GM19239 (cell line): ENCODE measurements around the gene BLZF1.
"Not testable (repeated sequence)": the region's sequence is repeated elsewhere in the genome, so short reads cannot be mapped to it uniquely, and the experiment has no call there.

Source experiments
- DNase-seq: peaks from one replicate; pipeline ENCODE4 v3.0.0; 2011; ENCODE audit warnings: low spot score; ENCODE audit not compliant: insufficient read length
- FAIRE-seq: peaks from 2 replicates; lab custom pipeline; 2011; peaks lifted over from hg19 to GRCh38; lab: Jason Lieb, UNC

Gene BLZF1, protein sequence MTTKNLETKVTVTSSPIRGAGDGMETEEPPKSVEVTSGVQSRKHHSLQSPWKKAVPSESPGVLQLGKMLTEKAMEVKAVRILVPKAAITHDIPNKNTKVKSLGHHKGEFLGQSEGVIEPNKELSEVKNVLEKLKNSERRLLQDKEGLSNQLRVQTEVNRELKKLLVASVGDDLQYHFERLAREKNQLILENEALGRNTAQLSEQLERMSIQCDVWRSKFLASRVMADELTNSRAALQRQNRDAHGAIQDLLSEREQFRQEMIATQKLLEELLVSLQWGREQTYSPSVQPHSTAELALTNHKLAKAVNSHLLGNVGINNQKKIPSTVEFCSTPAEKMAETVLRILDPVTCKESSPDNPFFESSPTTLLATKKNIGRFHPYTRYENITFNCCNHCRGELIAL

DNA sequence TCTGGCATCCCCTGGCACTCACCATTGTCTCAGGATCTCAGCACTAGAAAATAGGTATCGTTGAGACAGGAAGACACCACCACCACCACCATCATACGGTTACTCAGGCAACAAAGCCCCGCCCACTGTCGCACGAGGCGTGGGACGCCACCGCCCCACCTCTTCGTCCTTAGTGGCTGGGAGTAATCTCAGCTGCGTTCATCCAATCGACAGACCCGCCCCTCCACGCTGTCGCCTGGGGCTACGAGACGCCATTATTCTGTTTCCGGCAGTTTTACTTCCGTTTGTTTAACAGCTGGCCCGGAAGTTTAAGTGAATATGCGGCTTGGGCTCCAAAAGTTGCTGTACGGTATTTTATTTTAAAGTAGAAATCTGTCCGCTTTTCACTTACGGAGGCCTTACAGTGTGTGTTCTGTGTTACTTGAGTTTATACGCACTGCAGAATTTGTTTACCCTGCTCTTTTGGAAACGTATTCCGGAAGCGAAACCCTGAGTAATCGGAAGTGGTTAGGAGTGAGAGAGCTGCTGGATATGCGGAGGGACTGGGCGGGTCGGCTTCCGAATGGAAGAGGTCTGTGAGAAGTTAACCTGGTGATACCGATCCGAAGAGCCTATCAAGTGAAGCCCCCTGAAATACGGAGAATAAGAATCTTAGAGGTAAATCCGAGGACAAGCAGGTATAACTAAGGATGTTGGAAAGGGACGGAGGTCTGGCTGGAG is at the start of gene BLZF1, which contains the start of gene NME7:
BLZF1 (plus strand) TSS at position 510 of the 720 bp plus-strand sequence. CDS start 1,328 bp downstream, outside the sequence.
NME7 (minus strand) TSS at position 112 of the 720 bp plus-strand sequence; CDS start at position 25, 87 bp downstream.
- peak; percentile 99 for FAIRE-seq

DNA sequence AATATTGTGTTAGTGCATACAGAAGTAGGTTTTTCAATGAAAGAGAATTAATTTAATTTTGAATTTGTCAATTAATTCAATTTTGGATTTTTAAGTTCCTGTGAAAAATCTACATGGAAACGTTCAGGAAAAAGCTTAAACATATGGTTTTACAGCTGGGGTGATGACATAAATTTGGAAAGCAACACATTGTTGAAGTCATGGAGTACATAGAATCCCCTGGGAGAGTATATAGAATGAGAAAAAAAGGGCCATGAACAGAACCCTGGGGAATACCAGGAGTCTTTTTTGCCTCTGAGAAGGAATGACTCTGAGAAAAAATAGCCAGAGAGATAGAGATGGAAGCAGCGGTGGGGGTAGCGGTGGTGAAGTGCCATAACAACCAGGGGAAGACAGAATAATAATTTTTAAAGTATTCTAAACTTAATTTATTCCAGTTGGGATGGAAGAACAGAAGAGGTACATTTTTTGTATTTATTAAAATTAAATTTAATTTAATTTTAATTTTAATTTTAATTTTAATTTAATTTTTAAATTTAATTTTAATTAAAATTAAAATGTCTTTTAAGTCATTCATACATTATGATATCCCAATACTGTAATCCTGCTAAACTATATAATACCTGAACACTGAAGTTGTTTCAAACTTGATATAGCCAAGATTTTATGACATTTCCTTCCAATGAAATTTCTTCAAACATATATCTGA is 49.3 kb upstream of the BLZF1 start:
- FAIRE-seq: no peak
- DNase-seq: no peak

More for the DNA sequence above, at the start of gene BLZF1, which contains the start of gene NME7:
- DNase-seq: peak; percentile 54

DNA sequence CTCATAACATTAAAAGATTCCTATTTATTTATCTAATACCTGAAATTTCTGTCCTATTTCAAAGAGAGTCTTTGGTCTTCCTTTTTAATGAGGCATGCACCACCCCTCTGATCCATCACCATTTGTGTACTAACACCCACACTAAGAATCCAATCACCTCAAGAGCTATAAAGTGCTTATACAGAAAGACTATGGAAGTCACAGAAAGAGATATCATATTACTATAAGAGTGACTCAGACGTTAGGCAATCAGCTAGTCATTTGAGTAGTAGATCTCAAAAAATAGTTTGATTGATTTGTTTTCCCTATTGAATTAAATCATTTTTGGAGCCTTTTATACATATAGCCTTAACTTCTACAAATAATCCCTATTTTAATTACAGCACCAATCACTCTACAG is 46.5 kb upstream of the BLZF1 start:
- no peak for DNase-seq
- no peak for FAIRE-seq

- FAIRE-seq (no peak), DNase-seq (no peak)
Measured at GRCh38 chr1:169322138-169322537, 45.9 kb upstream of the BLZF1 start.

- DNase-seq: no peak
- no peak for FAIRE-seq
Measured at GRCh38 chr1:169325117-169325516, 42.9 kb upstream of the BLZF1 start.

DNA sequence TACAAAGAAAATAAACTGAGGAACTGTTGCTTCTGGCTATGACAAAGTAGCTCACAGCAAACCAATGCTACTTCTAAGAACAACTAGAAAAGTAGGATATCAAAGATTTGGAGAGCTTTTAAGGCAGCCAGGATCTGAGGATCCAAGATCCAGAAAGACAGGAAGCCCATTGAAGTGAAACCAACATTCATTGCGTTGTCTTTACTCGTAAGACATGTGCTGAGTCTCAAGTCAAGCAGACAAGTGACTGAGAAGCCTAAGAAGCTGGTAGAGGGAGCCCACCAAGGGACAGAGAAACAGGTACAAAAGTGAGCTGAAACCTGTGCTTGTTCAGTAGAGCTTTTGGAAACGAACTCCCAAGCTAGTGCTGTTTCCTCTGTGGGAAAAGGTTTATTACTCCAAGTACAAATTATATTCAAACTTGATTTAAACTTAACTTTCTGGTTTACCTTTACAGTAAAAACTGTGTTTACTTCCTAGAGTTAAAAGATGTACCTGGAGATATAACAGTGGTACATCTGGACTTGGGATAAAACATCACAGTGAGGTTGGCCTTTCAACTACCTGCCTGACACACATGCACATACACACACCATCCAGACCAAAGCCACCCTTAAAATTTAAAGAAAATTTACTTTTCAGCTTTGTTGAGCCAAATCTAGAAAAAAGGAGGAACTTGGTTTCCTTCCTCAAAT is 41.6 kb upstream of the BLZF1 start:
- DNase-seq (no peak), FAIRE-seq (peak; percentile 85)

GRCh38 chr1:169326956-169327268 is 41.1 kb upstream of the BLZF1 start:
- DNase-seq: no peak
- peak; percentile 92 for FAIRE-seq

GRCh38 chr1:169327875-169328274 is 40.1 kb upstream of the BLZF1 start:
- FAIRE-seq (peak; percentile 73), DNase-seq (no peak)

DNA sequence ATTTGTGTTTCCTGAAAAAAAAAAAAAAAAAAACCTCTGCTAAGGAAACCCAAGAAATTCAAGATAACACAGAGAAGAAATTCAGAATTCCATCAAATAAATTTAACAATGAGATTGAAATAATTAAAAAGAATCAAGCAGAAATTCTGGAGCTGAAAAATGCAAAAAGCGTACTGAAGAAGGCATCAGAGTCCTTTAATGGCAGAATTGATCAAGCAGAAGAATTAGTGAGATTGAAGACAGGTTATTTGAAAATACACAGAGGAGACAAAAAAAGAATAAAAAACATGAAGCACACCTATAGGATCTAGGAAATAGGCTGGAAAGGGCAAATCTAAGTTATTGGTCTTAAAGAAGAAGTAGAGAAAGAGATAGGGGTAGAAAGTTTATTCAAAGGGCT is 38.6 kb upstream of the BLZF1 start:
- FAIRE-seq (no peak), DNase-seq (no peak)

DNA sequence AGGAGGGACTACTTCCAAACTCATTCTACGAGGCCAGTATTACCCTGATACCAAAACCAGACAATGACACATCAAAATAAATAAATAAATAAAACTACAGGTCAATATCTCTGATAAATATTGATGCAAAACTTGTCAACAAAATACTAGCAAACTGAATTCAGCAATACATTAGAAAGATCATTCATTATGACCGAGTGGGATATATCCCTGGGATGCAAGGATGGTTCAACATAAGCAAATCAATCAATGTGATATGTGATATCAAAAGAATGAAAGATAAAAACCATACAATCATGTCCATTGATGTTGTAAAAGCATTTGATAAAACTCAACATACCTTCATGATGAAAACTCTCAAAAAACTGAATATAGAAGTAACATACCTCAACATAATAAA is 37.1 kb upstream of the BLZF1 start:
- no peak for DNase-seq
- no peak for FAIRE-seq

- DNase-seq, FAIRE-seq: not testable (repeated sequence)
Measured at GRCh38 chr1:169334727-169335126, 33.3 kb upstream of the BLZF1 start.

- not testable (repeated sequence) for DNase-seq, FAIRE-seq
Measured at GRCh38 chr1:169336947-169337715, 30.9 kb upstream of the BLZF1 start.

- FAIRE-seq: no peak
Measured at GRCh38 chr1:169338617-169339016, 29.4 kb upstream of the BLZF1 start.

GRCh38 chr1:169339773-169340172 is 28.2 kb upstream of the BLZF1 start:
- DNase-seq (no peak), FAIRE-seq (no peak)

More at GRCh38 chr1:169338617-169339016, 29.4 kb upstream of the BLZF1 start:
- DNase-seq: no peak

GRCh38 chr1:169340882-169341281 is 27.1 kb upstream of the BLZF1 start:
- no peak for DNase-seq
- no peak for FAIRE-seq

- FAIRE-seq: not testable (repeated sequence)
Measured at GRCh38 chr1:169342096-169342495, 25.9 kb upstream of the BLZF1 start.

GRCh38 chr1:169345511-169345910 is 22.5 kb upstream of the BLZF1 start:
- DNase-seq (no peak), FAIRE-seq (no peak)

More at GRCh38 chr1:169342096-169342495, 25.9 kb upstream of the BLZF1 start:
- not testable (repeated sequence) for DNase-seq

GRCh38 chr1:169346036-169346589 is 21.9 kb upstream of the BLZF1 start:
- no peak for DNase-seq
- no peak for FAIRE-seq
